ENCODE measurements around the gene C22orf39. TPM values are rescaled to one million over a fixed set of nuclear protein-coding genes. Genes with fewer than 3 reads are reported as not detected.

Gene C22orf39
- total RNA-seq, 1 donor from 2014 or later, result 33.4 TPM

DNA sequence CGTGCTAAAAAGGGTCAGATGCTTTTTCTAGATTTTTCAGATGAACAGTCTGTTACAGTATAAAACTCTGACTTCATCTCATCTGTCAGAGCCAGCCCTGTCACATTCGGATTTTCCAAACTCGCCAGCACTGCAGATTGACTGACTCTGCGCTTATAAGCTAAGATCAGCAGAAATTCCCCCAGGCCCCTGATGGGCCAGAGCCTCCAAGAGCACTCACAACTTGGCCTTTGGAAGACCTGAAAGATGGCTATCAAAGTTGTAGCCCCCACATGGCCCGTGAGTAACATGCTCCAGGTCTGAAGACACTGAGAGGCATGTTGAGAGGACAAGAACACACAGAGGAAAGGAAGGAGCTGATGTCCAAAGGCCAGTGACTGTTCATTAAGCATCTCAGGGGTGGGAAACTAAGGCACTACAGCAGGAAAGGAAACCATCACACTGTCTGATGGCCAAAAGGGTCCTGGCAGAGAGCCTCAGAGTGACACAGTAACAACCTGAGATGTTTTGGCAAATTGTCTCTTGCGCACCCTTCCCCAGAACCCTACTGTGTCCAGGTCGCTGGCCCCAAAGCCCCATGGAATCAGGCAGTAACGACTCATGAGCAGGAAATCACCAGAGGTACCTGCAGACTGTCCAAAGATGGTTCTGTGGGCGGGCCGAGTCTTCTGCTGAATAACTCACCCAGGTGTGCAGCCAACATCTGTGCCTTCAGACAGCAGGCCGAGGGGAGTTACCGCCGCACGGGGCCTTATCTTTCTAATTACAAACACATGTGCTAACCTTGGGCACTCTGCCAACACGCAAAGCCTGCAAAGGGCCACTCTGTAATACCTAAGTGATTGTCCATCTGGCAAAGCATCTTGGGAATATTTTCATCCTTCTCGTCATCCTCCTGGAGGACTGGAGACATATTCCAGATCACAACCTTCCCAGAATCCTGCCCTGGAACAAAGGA is 39.6 kb downstream of the C22orf39 start:
- peak; percentile 38 to 72 for DNase-seq (ENCODE audit: low spot score in 2 of 2, unreplicated experiment in 2 of 2)
- Mint-ChIP-seq H3K9me3 (no peaks in the 10 kb centered on the region), H3K27ac (peak overlapping the region; percentile 61), H3K4me3 (no peak overlapping the region), H3K4me1 (peaks cover 25% of the 10 kb centered on the region), H3K36me3 (peaks cover 10% of the 10 kb centered on the region), H3K27me3 (ENCODE audit: low read depth) (no peaks in the 10 kb centered on the region)
- TF ChIP-seq CTCF (IDR thresholded peaks at IDR 0.05; ENCODE audit: unreplicated experiment), result no peak

- Mint-ChIP-seq H3K36me3 (peaks cover 13% of the 10 kb centered on the region), H3K4me3 (no peak overlapping the region), H3K4me1 (peaks cover 25% of the 10 kb centered on the region), H3K27ac (no peak overlapping the region), H3K9me3 (no peaks in the 10 kb centered on the region), H3K27me3 (ENCODE audit: low read depth) (no peaks in the 10 kb centered on the region)
- DNase-seq (ENCODE audit: low spot score in 2 of 2, unreplicated experiment in 2 of 2), result no peak
- TF ChIP-seq CTCF (IDR thresholded peaks at IDR 0.05; ENCODE audit: unreplicated experiment), result no peak
These were observed 40.7 kb downstream of the C22orf39 start for GRCh38 chr22:19406846-19407245.

GRCh38 chr22:19406281-19406811 is 41.2 kb downstream of the C22orf39 start:
- no peak for DNase-seq (ENCODE audit: low spot score in 2 of 2, unreplicated experiment in 2 of 2)
- Mint-ChIP-seq H3K27me3 (ENCODE audit: low read depth) (no peaks in the 10 kb centered on the region), H3K4me3 (no peak overlapping the region), H3K36me3 (peaks cover 13% of the 10 kb centered on the region), H3K4me1 (peaks cover 25% of the 10 kb centered on the region), H3K27ac (peak overlapping the region; percentile 9), H3K9me3 (no peaks in the 10 kb centered on the region)
- TF ChIP-seq CTCF (IDR thresholded peaks at IDR 0.05; ENCODE audit: unreplicated experiment), result no peak

- TF ChIP-seq CTCF (IDR thresholded peaks at IDR 0.05; ENCODE audit: unreplicated experiment), result no peak
- peaks cover 25% of the 10 kb centered on the region for H3K4me1 Mint-ChIP-seq
- no peak overlapping the region for H3K4me3 Mint-ChIP-seq
- peaks cover 13% of the 10 kb centered on the region for H3K36me3 Mint-ChIP-seq
- no peaks in the 10 kb centered on the region for H3K27me3 Mint-ChIP-seq (ENCODE audit: low read depth)
- no peak overlapping the region for H3K27ac Mint-ChIP-seq
- H3K9me3 Mint-ChIP-seq, result no peaks in the 10 kb centered on the region
- no peak for DNase-seq (ENCODE audit: low spot score in 2 of 2, unreplicated experiment in 2 of 2)
These were observed 41.9 kb downstream of the C22orf39 start for GRCh38 chr22:19405652-19406051.

- peaks cover 13% of the 10 kb centered on the region for H3K36me3 Mint-ChIP-seq
These were observed 42.4 kb downstream of the C22orf39 start for GRCh38 chr22:19405133-19405532.

More at GRCh38 chr22:19405133-19405532, 42.4 kb downstream of the C22orf39 start:
- Mint-ChIP-seq H3K27ac (no peak overlapping the region), H3K4me1 (peaks cover 25% of the 10 kb centered on the region), H3K9me3 (no peaks in the 10 kb centered on the region), H3K4me3 (no peak overlapping the region), H3K27me3 (ENCODE audit: low read depth) (no peaks in the 10 kb centered on the region)
- TF ChIP-seq CTCF (IDR thresholded peaks at IDR 0.05; ENCODE audit: unreplicated experiment), result no peak
- no peak for DNase-seq (ENCODE audit: low spot score in 2 of 2, unreplicated experiment in 2 of 2)

All from mesothelial cell of epicardium (in vitro differentiated cells).